NT2/D1 (cell line): Measurements from ENCODE around the gene POTEF.

Source experiments
- SUZ12 ChIP-seq: IDR thresholded peaks from 2 replicates; pipeline ENCODE4 v1.6.1; 2011; ENCODE audit not compliant: insufficient read length, insufficient read depth; ENCODE audit errors: extremely low read depth
- ZNF274 ChIP-seq: IDR thresholded peaks from 2 replicates; pipeline ENCODE4 v1.6.1; 2011; ENCODE audit warnings: mild to moderate bottlenecking, low read depth, low read length

DNA sequence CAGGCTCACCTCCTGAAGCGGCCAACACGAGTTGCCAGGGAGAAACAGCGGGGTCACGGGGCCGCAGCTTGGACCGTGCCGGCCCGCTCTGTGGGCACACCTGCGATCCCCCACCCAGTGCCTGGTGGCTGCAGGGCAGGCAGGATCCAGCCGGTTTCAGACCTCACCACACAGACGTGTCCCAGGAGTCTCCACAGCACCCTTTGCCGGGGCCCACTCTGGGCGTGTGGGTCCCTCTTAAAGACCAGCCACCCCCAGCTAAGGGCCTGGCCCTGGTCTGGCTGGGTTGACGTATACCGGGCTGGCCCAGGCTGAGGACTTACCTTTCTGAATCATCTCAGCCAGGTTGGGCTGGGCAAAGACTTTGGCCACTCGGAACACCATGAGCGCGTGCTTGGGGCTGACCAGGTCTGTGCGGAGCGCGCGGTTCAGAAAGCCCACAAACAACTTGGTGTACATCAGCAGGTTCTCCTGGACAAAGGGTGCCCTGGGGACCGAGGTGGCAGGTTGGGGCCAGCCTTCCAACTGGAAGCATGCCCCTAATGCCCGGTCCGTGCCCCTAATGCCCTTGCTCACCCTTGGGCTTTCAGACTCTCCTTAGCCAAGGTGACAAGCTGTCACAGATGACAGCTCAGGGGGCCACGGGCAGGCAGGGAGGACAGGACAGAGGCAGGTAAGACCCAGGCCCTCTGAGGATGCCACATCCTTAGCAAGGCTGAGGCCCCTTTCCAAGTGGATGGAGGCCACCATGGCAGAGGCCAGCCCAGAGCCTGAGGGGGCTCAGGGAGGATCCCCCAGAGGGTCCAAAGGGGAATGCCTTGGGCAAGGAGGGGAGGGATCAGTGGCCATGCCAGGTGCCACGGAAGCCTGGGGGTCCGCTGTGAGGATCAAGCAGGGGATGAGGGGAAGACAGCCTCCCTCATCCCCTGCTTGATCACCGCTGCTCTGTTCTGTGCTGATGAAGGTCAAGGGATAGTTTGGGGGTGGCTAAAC, 26.0 kb upstream of the POTEF start:
- TF ChIP-seq SUZ12 (no peak), ZNF274 (no peak)
